Measurements from ENCODE around the gene G6PC1. TPM values are rescaled to one million over a fixed set of nuclear protein-coding genes. Genes with fewer than 3 reads are reported as not detected.

G6PC1 gene
- total and polyA plus RNA-seq, 2 of the 13 experiments (the other 11 are each of a cell fraction or from before 2014, with no cell fraction given): 1.7 to 37.9 TPM

- TF ChIP-seq, protein P1, sequence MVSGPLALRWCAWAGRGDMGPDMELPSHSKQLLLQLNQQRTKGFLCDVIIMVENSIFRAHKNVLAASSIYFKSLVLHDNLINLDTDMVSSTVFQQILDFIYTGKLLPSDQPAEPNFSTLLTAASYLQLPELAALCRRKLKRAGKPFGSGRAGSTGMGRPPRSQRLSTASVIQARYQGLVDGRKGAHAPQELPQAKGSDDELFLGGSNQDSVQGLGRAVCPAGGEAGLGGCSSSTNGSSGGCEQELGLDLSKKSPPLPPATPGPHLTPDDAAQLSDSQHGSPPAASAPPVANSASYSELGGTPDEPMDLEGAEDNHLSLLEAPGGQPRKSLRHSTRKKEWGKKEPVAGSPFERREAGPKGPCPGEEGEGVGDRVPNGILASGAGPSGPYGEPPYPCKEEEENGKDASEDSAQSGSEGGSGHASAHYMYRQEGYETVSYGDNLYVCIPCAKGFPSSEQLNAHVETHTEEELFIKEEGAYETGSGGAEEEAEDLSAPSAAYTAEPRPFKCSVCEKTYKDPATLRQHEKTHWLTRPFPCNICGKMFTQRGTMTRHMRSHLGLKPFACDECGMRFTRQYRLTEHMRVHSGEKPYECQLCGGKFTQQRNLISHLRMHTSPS (CRISPR knock-in tag; IDR thresholded peaks at IDR 0.05; ENCODE audit: low read depth): no peak
- TF ChIP-seq HES4 (CRISPR knock-in tag; IDR thresholded peaks at IDR 0.05; ENCODE audit: borderline replicate concordance) (0 out of 2 replicates have a peak, but pooled peaks have one; percentile 36), SKIL (CRISPR knock-in tag; IDR thresholded peaks at IDR 0.05; ENCODE audit: borderline replicate concordance) (peak; percentile 94), ZNF235 (CRISPR knock-in tag; IDR thresholded peaks at IDR 0.05; ENCODE audit: borderline replicate concordance) (no peak), RCOR2 (CRISPR knock-in tag; IDR thresholded peaks at IDR 0.05) (peak; percentile 74; the same call in 1 of the 2 replicates), CEBPB (IDR thresholded peaks at IDR 0.05; ENCODE audit: borderline replicate concordance, low read depth, low read length) (no peak), PHB2 (IDR thresholded peaks at IDR 0.05; ENCODE audit: partially characterized antibody) (no peak), ZBTB2 (CRISPR knock-in tag; IDR thresholded peaks at IDR 0.05; ENCODE audit: low read depth) (no peak), REST (IDR thresholded peaks at IDR 0.05; ENCODE audit: borderline replicate concordance in 1 of 2, low read depth in 1 of 2, low read length in 2 of 2) (peak in 1 of 2 experiments; percentile 54; a peak in 2 of 4 replicates), RARA (CRISPR knock-in tag; IDR thresholded peaks at IDR 0.05) (peak; percentile 97), ZNF674 (CRISPR knock-in tag; IDR thresholded peaks at IDR 0.05; ENCODE audit: low read depth) (no peak), POLR2AphosphoS5 (IDR thresholded peaks at IDR 0.05; ENCODE audit: low read depth, low read length) (peak; percentile 37; the same call in 1 of the 2 replicates), ATAD3A (CRISPR knock-in tag; IDR thresholded peaks at IDR 0.05) (no peak)
- TF ChIP-seq, protein P2, sequence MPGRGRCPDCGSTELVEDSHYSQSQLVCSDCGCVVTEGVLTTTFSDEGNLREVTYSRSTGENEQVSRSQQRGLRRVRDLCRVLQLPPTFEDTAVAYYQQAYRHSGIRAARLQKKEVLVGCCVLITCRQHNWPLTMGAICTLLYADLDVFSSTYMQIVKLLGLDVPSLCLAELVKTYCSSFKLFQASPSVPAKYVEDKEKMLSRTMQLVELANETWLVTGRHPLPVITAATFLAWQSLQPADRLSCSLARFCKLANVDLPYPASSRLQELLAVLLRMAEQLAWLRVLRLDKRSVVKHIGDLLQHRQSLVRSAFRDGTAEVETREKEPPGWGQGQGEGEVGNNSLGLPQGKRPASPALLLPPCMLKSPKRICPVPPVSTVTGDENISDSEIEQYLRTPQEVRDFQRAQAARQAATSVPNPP (CRISPR knock-in tag; IDR thresholded peaks at IDR 0.05): peak; percentile 46; the same call in 1 of the 2 replicates
- TF ChIP-seq, protein P3, sequence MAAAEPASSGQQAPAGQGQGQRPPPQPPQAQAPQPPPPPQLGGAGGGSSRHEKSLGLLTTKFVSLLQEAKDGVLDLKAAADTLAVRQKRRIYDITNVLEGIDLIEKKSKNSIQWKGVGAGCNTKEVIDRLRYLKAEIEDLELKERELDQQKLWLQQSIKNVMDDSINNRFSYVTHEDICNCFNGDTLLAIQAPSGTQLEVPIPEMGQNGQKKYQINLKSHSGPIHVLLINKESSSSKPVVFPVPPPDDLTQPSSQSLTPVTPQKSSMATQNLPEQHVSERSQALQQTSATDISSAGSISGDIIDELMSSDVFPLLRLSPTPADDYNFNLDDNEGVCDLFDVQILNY (CRISPR knock-in tag; conservative IDR thresholded peaks at IDR 0.05): no peak
Observed at GRCh38 chr17:42866631-42867575, 33.7 kb upstream of the G6PC1 start (continued).

All from HepG2 (cell line).